NCI-H446 (cell line): ENCODE measurements around the gene ADAM10.
"Not testable (repeated sequence)": the region's sequence is repeated elsewhere in the genome, so short reads cannot be mapped to it uniquely, and the experiment has no call there.

ENCODE experiments used
- DNase-seq, 2 experiments: peaks; one replicate each; lab custom pipeline; 2025; lab: John Stamatoyannopoulos, UW

ADAM10 gene

GRCh38 chr15:58749532-58750337 lies at the start of gene ADAM10:
ADAM10 (minus strand) TSS chr15:58749707; CDS start chr15:58749534, 173 bp downstream.
- peak; percentile 97 to 99 for DNase-seq

GRCh38 chr15:58797505-58797904 lies 48.0 kb upstream of the ADAM10 start:
- DNase-seq: no peak

- no peak for DNase-seq
These were observed 46.3 kb upstream of the ADAM10 start for GRCh38 chr15:58795825-58796224.

- DNase-seq: no peak
These were observed 44.4 kb upstream of the ADAM10 start for GRCh38 chr15:58793862-58794261.

GRCh38 chr15:58788056-58788710 lies 38.7 kb upstream of the ADAM10 start:
- no peak for DNase-seq

GRCh38 chr15:58785355-58785754 lies 35.8 kb upstream of the ADAM10 start:
- DNase-seq: no peak

- DNase-seq: no peak
These were observed 30.0 kb upstream of the ADAM10 start for GRCh38 chr15:58779554-58779953.

- DNase-seq: no peak
These were observed 27.6 kb upstream of the ADAM10 start for GRCh38 chr15:58777107-58777506.

- no peak for DNase-seq
These were observed 25.9 kb upstream of the ADAM10 start for GRCh38 chr15:58775402-58775801.

- DNase-seq: no peak
These were observed 23.5 kb upstream of the ADAM10 start for GRCh38 chr15:58773024-58773423.

GRCh38 chr15:58771621-58772250 lies 22.2 kb upstream of the ADAM10 start:
- no peak for DNase-seq

- peak; percentile 93 to 99 for DNase-seq
These were observed 21.5 kb upstream of the ADAM10 start, which contains the start of gene MINDY2 for GRCh38 chr15:58770857-58771620. MINDY2 (plus strand) TSS chr15:58771302; CDS start chr15:58771396, 94 bp downstream.

- peak; percentile 57 to 61 for DNase-seq
These were observed 21.0 kb upstream of the ADAM10 start for GRCh38 chr15:58770519-58770856.

- not testable (repeated sequence) for DNase-seq
These were observed 19.1 kb upstream of the ADAM10 start for GRCh38 chr15:58768601-58769004.

- DNase-seq: no peak
These were observed 16.8 kb upstream of the ADAM10 start for GRCh38 chr15:58766290-58766689.

- DNase-seq: no peak
These were observed 15.0 kb upstream of the ADAM10 start for GRCh38 chr15:58764468-58764867.

GRCh38 chr15:58762731-58763130 lies 13.2 kb upstream of the ADAM10 start:
- DNase-seq: no peak

- no peak for DNase-seq
These were observed 12.8 kb upstream of the ADAM10 start for GRCh38 chr15:58762285-58762684.

GRCh38 chr15:58761010-58761388 lies 11.5 kb upstream of the ADAM10 start:
- DNase-seq: no peak

GRCh38 chr15:58760385-58761009 lies 11.0 kb upstream of the ADAM10 start:
- no peak for DNase-seq

GRCh38 chr15:58758141-58758540 lies 8.6 kb upstream of the ADAM10 start:
- DNase-seq: no peak

- peak in 1 of 2 experiments; percentile 35 for DNase-seq
These were observed 6.4 kb upstream of the ADAM10 start for GRCh38 chr15:58755956-58756355.
